ENCODE measurements around the gene PLA2G6. TPM values are rescaled to one million over a fixed set of nuclear protein-coding genes. Genes with fewer than 3 reads are reported as not detected.
A peak's percentile ranks its signal among the peaks of the same experiment; 100 is the strongest.

The PLA2G6 gene
- total and polyA plus RNA-seq, 12 donors, result 6.9 to 324 (median 72.6) TPM

DNA sequence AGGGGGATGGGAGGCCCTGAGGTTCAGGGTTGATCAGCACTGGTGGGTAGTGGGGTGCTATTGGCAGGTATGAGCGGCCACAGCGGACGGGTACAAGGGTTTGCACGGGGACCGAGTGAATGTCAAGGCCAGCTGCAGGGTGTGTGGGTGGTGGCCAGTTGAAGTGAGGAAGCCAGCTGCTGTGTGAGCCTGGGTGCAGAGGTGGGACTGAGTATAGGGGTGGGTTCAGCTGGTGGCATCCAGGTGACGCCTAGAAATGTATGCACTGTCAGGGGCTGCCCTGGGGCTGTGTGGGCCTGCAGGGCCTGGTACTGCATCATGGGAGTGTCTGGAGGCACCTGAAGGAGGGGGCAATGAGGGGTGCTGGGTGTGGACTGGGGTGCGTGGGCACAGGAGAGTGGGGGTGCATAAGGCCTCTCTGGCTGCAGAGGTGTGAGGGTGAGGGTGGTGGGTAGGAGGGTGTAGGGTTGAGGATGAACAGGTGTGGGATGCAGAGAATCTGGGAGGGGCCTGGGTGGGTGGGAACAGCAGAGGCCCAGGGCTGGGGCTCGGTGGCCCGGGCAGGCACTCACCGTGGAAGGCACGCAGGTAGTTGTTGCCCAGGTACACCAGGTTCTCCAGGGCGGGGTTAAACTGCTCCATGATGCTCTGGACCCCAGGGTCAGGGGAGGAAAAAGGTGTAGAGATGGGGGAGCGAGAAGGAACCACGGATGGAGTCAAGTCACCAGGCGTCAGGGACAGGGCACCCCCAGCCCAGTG, 72.9 kb downstream of the PLA2G6 start:
- no peak overlapping the region for H3K27ac ChIP-seq
- no peak overlapping the region for H3K4me3 ChIP-seq
- no peaks in the 10 kb centered on the region for H3K27me3 ChIP-seq
- DNase-seq, result no peak
- intact Hi-C loops (cut with DNase I), result no loop called here
- H3K9me3 ChIP-seq (replicated peaks in 1 of 3), result no peaks in the 10 kb centered on the region
- no peaks in the 10 kb centered on the region for H3K36me3 ChIP-seq (replicated peaks in 1 of 2)
- H3K4me1 ChIP-seq (replicated peaks in 1 of 2), result no peaks in the 10 kb centered on the region
- TF ChIP-seq POLR2A (IDR thresholded peaks at IDR 0.05), result no peak
- TF ChIP-seq, protein P1, sequence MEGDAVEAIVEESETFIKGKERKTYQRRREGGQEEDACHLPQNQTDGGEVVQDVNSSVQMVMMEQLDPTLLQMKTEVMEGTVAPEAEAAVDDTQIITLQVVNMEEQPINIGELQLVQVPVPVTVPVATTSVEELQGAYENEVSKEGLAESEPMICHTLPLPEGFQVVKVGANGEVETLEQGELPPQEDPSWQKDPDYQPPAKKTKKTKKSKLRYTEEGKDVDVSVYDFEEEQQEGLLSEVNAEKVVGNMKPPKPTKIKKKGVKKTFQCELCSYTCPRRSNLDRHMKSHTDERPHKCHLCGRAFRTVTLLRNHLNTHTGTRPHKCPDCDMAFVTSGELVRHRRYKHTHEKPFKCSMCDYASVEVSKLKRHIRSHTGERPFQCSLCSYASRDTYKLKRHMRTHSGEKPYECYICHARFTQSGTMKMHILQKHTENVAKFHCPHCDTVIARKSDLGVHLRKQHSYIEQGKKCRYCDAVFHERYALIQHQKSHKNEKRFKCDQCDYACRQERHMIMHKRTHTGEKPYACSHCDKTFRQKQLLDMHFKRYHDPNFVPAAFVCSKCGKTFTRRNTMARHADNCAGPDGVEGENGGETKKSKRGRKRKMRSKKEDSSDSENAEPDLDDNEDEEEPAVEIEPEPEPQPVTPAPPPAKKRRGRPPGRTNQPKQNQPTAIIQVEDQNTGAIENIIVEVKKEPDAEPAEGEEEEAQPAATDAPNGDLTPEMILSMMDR (IDR thresholded peaks at IDR 0.05), result no peak
- WGBS, 4 donors, result 81 to 94% (median 87%) methylated on average over 15 of the region's 15 CpGs

DNA sequence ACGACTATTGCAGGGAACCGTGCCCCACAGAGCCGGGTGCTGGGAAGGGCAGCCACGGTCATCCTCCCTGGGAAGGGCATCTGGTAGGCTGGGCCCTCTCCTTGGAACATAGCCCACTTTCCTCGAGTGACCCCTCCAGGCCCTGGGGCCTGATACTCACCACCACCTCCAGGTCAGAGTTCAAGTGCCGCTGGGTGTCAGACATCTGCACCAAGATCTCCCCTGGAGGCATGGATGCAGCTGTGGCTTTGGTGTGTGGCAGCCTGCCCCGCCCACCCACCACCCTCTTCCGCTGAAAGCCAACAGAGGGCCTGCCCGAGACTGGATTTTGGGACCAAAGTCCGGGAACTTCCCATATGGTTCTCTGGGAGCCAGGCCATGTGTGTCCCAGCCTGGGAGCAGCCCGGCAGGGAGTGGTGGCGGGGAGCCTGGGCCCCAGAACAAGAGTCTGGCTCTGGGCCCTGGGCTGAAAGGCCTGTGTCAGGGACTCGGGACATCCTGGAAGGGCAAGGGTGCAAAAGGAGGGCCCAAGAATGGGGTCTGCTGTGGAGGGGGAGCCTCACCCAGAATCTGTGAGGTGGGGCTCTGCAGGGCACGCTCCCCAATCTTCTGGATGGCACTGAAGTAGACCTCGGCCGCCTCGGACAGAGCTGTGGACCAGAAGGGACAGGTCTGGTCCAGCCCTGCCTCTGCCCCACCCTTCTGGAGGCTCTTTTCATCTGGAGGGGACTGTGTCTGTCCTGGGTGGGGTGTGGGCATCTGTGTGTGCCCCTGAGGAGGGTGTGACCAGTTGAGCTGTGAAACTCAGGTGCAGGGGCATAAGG, 73.7 kb downstream of the PLA2G6 start:
- Histone ChIP-seq H3K4me1 (replicated peaks in 1 of 2) (no peaks in the 10 kb centered on the region), H3K36me3 (replicated peaks in 1 of 2) (no peaks in the 10 kb centered on the region), H3K27me3 (no peaks in the 10 kb centered on the region), H3K27ac (no peak overlapping the region), H3K9me3 (replicated peaks in 1 of 3) (no peaks in the 10 kb centered on the region), H3K4me3 (no peak overlapping the region)
- intact Hi-C loops (cut with DNase I), result no loop called here
- 84 to 90% (median 86%) methylated on average over 4 to 17 of the region's 17 CpGs for WGBS, 4 donors
- TF ChIP-seq POLR2A (IDR thresholded peaks at IDR 0.05), result no peak
- TF ChIP-seq, protein P1 (IDR thresholded peaks at IDR 0.05), result no peak
- no peak for DNase-seq

DNA sequence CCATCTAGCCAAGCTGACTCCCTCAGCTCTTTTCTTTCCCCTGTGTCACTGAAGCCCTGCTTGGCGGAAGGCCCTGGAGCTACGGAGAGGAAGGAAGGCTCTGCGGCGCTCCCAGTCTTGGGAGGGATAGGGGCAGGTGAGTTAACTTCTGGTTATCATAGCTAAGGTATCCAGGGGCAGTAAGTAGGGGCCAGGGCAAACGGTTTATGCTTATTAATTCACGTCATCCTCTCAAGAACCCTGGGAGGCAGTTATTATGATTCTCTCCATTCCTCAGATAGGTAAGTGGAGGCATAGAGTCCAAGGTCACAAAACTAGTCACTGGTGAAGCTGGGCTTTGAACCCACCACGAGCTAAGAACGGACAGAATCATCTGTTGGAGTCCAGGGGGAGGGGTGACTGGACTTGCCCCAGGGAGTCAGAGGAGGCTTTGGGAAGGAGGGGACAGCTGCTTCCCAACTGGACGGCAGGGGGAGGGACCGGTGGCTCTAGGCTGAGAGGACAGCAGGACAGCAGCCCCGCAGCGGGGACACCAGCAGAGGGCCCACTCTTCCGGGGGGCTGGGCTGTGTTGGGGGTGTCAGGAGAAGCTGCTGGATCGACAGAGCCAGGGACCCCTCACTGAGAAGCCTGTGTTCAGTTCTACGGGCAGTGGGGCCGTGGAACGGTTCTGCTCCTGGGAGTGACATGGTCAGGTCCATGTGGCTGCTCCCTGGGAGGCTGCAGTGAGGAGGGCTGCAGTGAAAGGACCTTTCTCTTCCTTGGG, 74.6 kb downstream of the PLA2G6 start:
- Histone ChIP-seq H3K27me3 (no peaks in the 10 kb centered on the region), H3K4me1 (replicated peaks in 1 of 2) (no peaks in the 10 kb centered on the region), H3K36me3 (replicated peaks in 1 of 2) (no peaks in the 10 kb centered on the region), H3K27ac (no peak overlapping the region), H3K4me3 (no peak overlapping the region), H3K9me3 (replicated peaks in 1 of 3) (no peaks in the 10 kb centered on the region)
- TF ChIP-seq, protein P1 (IDR thresholded peaks at IDR 0.05), result no peak
- TF ChIP-seq POLR2A (IDR thresholded peaks at IDR 0.05), result no peak
- no peak for DNase-seq
- intact Hi-C loops (cut with DNase I), result no loop called here
- WGBS, 4 donors, result 74 to 88% (median 81%) methylated on average over 12 to 17 of the region's 17 CpGs

DNA sequence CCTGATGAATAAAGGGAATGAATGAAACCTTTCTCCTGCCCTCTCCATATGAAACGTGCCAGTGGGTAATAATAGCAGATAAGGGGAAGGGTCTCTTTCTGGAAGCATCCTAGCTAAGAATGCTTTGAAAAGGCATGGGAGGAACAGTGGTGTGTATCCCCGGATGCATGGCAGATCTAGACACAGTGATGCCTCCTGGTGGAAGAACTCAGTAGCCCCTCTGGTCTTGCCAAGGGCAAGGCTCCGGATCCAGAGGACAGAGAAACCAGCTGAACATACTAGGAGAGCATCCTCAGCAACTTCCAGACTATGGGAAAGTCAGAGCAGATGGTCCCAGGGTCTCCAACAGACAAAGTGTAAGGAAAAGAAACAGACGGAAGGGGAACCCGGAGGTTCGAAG, 77.5 kb downstream of the PLA2G6 start:
- WGBS, 4 donors, result 74 to 91% (median 78%) methylated on average over 6 of the region's 6 CpGs
- H3K9me3 ChIP-seq (replicated peaks in 1 of 3), result no peaks in the 10 kb centered on the region
- peak in 1 of 7 donors; percentile 23 for DNase-seq
- no peak for TF ChIP-seq POLR2A (IDR thresholded peaks at IDR 0.05)
- TF ChIP-seq, protein P1 (IDR thresholded peaks at IDR 0.05), result no peak
- no peak overlapping the region for H3K4me3 ChIP-seq
- H3K27me3 ChIP-seq, result no peaks in the 10 kb centered on the region
- H3K27ac ChIP-seq, result no peak overlapping the region
- H3K36me3 ChIP-seq (replicated peaks in 1 of 2), result no peaks in the 10 kb centered on the region
- intact Hi-C loops (cut with DNase I), result no loop called here
- H3K4me1 ChIP-seq (replicated peaks in 1 of 2), result no peaks in the 10 kb centered on the region

All from adrenal gland (tissue), 12 donors.